Uterus (tissue), 2 donors: Measurements from ENCODE around the gene MSRB1.
"Not testable (repeated sequence)": the region's sequence is repeated elsewhere in the genome, so short reads cannot be mapped to it uniquely, and the experiment has no call there.

ENCODE experiments used
- POLR2A ChIP-seq, 2 donors: fragments of 450-650 bp; IDR thresholded peaks; one replicate each; pipeline ENCODE4 v1.6.1; 2016; ENCODE audit warnings: antibody characterized with exemption in 2 of 2, mild to moderate bottlenecking in 1 of 2, moderate library complexity in 1 of 2
- TF ChIP-seq, protein P1 (sequence below), 4 experiments: fragments of 200-600 bp in 2 of 4; fragments of 450-650 bp in 2 of 4; sonication (generic) in 2 of 4; IDR thresholded peaks; one replicate each; pipeline ENCODE4 v1.5.1; 2016 to 2019; ENCODE audit warnings: antibody characterized with exemption in 4 of 4, mild to moderate bottlenecking in 2 of 4, moderate library complexity in 1 of 4

DNA sequence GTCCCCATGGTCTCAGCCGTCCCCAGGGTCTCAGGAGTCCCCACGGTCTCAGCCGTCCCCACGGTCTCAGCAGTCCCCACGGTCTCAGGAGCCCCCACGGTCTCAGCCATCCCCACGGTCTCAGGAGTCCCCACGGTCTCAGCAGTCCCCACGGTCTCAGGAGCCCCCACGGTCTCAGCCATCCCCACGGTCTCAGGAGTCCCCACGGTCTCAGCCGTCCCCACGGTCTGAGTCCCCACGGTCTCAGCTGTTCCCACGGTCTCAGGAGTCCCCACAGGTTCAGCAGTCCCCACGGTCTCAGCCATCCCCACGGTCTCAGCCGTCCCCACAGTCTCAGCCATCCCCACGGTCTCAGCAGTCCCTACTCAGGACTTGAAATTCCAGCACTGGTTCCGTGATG lies 22.9 kb downstream of the MSRB1 start:
- TF ChIP-seq, protein P1, sequence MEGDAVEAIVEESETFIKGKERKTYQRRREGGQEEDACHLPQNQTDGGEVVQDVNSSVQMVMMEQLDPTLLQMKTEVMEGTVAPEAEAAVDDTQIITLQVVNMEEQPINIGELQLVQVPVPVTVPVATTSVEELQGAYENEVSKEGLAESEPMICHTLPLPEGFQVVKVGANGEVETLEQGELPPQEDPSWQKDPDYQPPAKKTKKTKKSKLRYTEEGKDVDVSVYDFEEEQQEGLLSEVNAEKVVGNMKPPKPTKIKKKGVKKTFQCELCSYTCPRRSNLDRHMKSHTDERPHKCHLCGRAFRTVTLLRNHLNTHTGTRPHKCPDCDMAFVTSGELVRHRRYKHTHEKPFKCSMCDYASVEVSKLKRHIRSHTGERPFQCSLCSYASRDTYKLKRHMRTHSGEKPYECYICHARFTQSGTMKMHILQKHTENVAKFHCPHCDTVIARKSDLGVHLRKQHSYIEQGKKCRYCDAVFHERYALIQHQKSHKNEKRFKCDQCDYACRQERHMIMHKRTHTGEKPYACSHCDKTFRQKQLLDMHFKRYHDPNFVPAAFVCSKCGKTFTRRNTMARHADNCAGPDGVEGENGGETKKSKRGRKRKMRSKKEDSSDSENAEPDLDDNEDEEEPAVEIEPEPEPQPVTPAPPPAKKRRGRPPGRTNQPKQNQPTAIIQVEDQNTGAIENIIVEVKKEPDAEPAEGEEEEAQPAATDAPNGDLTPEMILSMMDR (IDR thresholded peaks at IDR 0.05), result not testable (repeated sequence)
- TF ChIP-seq POLR2A (IDR thresholded peaks at IDR 0.05), result not testable (repeated sequence)
